ENCODE results near the gene FRMD8. TPM values are rescaled to one million over a fixed set of nuclear protein-coding genes. Genes with fewer than 3 reads are reported as not detected.
"Not testable (repeated sequence)": the region's sequence is repeated elsewhere in the genome, so short reads cannot be mapped to it uniquely, and the experiment has no call there.

Gene FRMD8
- total RNA-seq, 1 donor from 2014 or later, result 21.9 TPM

GRCh38 chr11:65404210-65404609, 17.8 kb downstream of the FRMD8 start:
- Histone ChIP-seq H3K36me3 (ENCODE audit: control insufficient read depth, insufficient read depth, low read length) (peaks cover 32% of the 10 kb centered on the region), H3K27me3 (ENCODE audit: control insufficient read depth, insufficient read depth, low read length) (no peaks in the 10 kb centered on the region), H3K4me3 (ENCODE audit: low read depth, low read length) (no peak overlapping the region)
- DNase-seq (ENCODE audit: low read depth), result no peak
- FAIRE-seq, result no peak
- no peak for TF ChIP-seq CTCF (IDR thresholded peaks at IDR 0.05; ENCODE audit: insufficient read depth, low read length, severe bottlenecking)

GRCh38 chr11:65404638-65405339, 18.4 kb downstream of the FRMD8 start:
- no peak for TF ChIP-seq CTCF (IDR thresholded peaks at IDR 0.05; ENCODE audit: insufficient read depth, low read length, severe bottlenecking)
- H3K36me3 ChIP-seq (ENCODE audit: control insufficient read depth, insufficient read depth, low read length), result peaks cover 27% of the 10 kb centered on the region
- DNase-seq (ENCODE audit: low read depth), result no peak
- H3K27me3 ChIP-seq (ENCODE audit: control insufficient read depth, insufficient read depth, low read length), result no peaks in the 10 kb centered on the region
- no peak overlapping the region for H3K4me3 ChIP-seq (ENCODE audit: low read depth, low read length)
- FAIRE-seq, result no peak

- peaks cover 21% of the 10 kb centered on the region for H3K36me3 ChIP-seq (ENCODE audit: control insufficient read depth, insufficient read depth, low read length)
- FAIRE-seq (no peak), DNase-seq (ENCODE audit: low read depth) (no peak)
- H3K27me3 ChIP-seq (ENCODE audit: control insufficient read depth, insufficient read depth, low read length), result no peaks in the 10 kb centered on the region
- TF ChIP-seq CTCF (IDR thresholded peaks at IDR 0.05; ENCODE audit: insufficient read depth, low read length, severe bottlenecking), result no peak
- no peak overlapping the region for H3K4me3 ChIP-seq (ENCODE audit: low read depth, low read length)
Observed at GRCh38 chr11:65410936-65411680, 24.7 kb downstream of the FRMD8 start.

- H3K4me3 ChIP-seq (ENCODE audit: low read depth, low read length), result no peak overlapping the region
- peaks cover 21% of the 10 kb centered on the region for H3K36me3 ChIP-seq (ENCODE audit: control insufficient read depth, insufficient read depth, low read length)
- no peak for TF ChIP-seq CTCF (IDR thresholded peaks at IDR 0.05; ENCODE audit: insufficient read depth, low read length, severe bottlenecking)
- H3K27me3 ChIP-seq (ENCODE audit: control insufficient read depth, insufficient read depth, low read length), result no peaks in the 10 kb centered on the region
- no peak for FAIRE-seq
- DNase-seq (ENCODE audit: low read depth), result no peak
Observed at GRCh38 chr11:65411681-65412070, 25.2 kb downstream of the FRMD8 start.

- H3K4me3 ChIP-seq (ENCODE audit: low read depth, low read length), result no peak overlapping the region
- DNase-seq (ENCODE audit: low read depth) (no peak), FAIRE-seq (no peak)
- H3K27me3 ChIP-seq (ENCODE audit: control insufficient read depth, insufficient read depth, low read length), result no peaks in the 10 kb centered on the region
- peaks cover 21% of the 10 kb centered on the region for H3K36me3 ChIP-seq (ENCODE audit: control insufficient read depth, insufficient read depth, low read length)
- no peak for TF ChIP-seq CTCF (IDR thresholded peaks at IDR 0.05; ENCODE audit: insufficient read depth, low read length, severe bottlenecking)
Observed at GRCh38 chr11:65412271-65413076, 26.0 kb downstream of the FRMD8 start.

GRCh38 chr11:65413077-65413664, 26.7 kb downstream of the FRMD8 start:
- not testable (repeated sequence) for DNase-seq (ENCODE audit: low read depth); FAIRE-seq

More at GRCh38 chr11:65413077-65413664, 26.7 kb downstream of the FRMD8 start:
- not testable (repeated sequence) for H3K4me3 ChIP-seq (ENCODE audit: low read depth, low read length); H3K27me3 ChIP-seq (ENCODE audit: control insufficient read depth, insufficient read depth, low read length)
- peaks cover 21% of the 10 kb centered on the region for H3K36me3 ChIP-seq (ENCODE audit: control insufficient read depth, insufficient read depth, low read length)

All from bronchial epithelial cell (primary cell).